ENCODE data around the gene IFNA5. TPM values are rescaled to one million over a fixed set of nuclear protein-coding genes. Genes with fewer than 3 reads are reported as not detected.

Gene IFNA5
- total and polyA plus RNA-seq, 2 donors (not counting 1 experiment from before 2014, with no cell fraction given) = not detected

- intact Hi-C loops (cut with micrococcal nuclease) = no loop called here
- no peaks in the 10 kb centered on the region for H3K9me3 Mint-ChIP-seq (ENCODE audit: insufficient read depth)
- DNase-seq = no peak
Measured at GRCh38 chr9:21316032-21316842, 11.1 kb upstream of the IFNA5 start.

More at GRCh38 chr9:21316032-21316842, 11.1 kb upstream of the IFNA5 start:
- H3K4me3 ChIP-seq (ENCODE audit: control extremely low read depth in 1 of 5, extremely low read depth in 1 of 5, insufficient read depth in 1 of 5, low read depth in 2 of 5, low read length in 4 of 5) = no peak overlapping the region
- H3K4me3 Mint-ChIP-seq = no peak overlapping the region
- H3K79me2 ChIP-seq (ENCODE audit: control insufficient read depth, insufficient read depth, low read length) = no peaks in the 10 kb centered on the region
- H3K4me2 ChIP-seq (replicated peaks; ENCODE audit: low read depth, low read length, poor library complexity, severe bottlenecking) = no peak overlapping the region
- no peak overlapping the region for H3K27ac Mint-ChIP-seq
- H3K9me3 ChIP-seq (ENCODE audit: control extremely low read depth in 1 of 3, control insufficient read depth in 2 of 3, insufficient read depth in 1 of 3, low read length in 2 of 3) = no peaks in the 10 kb centered on the region
- no peak overlapping the region for H2AFZ ChIP-seq (ENCODE audit: insufficient read depth, low read depth, low read length, poor library complexity, severe bottlenecking)
- peaks cover 0 to 2% (median 0%) of the 10 kb centered on the region in 4 experiments for H3K27me3 ChIP-seq (replicated peaks in 1 of 4; ENCODE audit: control extremely low read depth in 1 of 4, control insufficient read depth in 3 of 4, insufficient read depth in 4 of 4, low read length in 3 of 4)
- no peaks in the 10 kb centered on the region for H3K36me3 ChIP-seq (replicated peaks in 1 of 2; ENCODE audit: control extremely low read depth in 1 of 2, control insufficient read depth in 1 of 2, extremely low read depth in 1 of 2, insufficient read depth in 2 of 2, low read length in 1 of 2)
- H3K4me1 ChIP-seq (ENCODE audit: control insufficient read depth in 2 of 2, insufficient read depth in 2 of 2, low read length in 2 of 2) = no peaks in the 10 kb centered on the region
- ChIA-PET POLR2A (no interaction called here), CTCF (interaction anchor here (0.7 to 10.2 kb wide), 5 partner anchors 10 to 430 kb away, joined by 3 to 92 read pairs (median 11); no protein-coding TSS in a partner anchor)
- H3K9ac ChIP-seq (ENCODE audit: low read length) = no peak overlapping the region
- no peak overlapping the region for H3K27ac ChIP-seq (ENCODE audit: low read length in 2 of 2)
- WGBS (ENCODE audit: insufficient coverage) = 57% methylated on average over 3 of the region's 8 CpGs
- no peaks in the 10 kb centered on the region for H3K4me1 Mint-ChIP-seq
- TF ChIP-seq EZH2 (IDR thresholded peaks at IDR 0.05; ENCODE audit: borderline replicate concordance, insufficient read depth, low read depth, low read length, poor library complexity, severe bottlenecking) (no peak), CTCF (IDR thresholded peaks at IDR 0.05) (no peak)
- no peaks in the 10 kb centered on the region for H4K20me1 ChIP-seq (ENCODE audit: control insufficient read depth, insufficient read depth, low read length, poor library complexity, severe bottlenecking)
- ATAC-seq (ENCODE audit: low read depth) = no peak
- H3K27me3 Mint-ChIP-seq = peaks cover 9% of the 10 kb centered on the region
